Hypothalamus (tissue), 51 donors: ENCODE data around the gene PBX3.

Source experiments
- DNase-seq, 51 donors: peaks; one replicate each; lab custom pipeline; 2025; lab: John Stamatoyannopoulos, UW

The PBX3 gene

DNA sequence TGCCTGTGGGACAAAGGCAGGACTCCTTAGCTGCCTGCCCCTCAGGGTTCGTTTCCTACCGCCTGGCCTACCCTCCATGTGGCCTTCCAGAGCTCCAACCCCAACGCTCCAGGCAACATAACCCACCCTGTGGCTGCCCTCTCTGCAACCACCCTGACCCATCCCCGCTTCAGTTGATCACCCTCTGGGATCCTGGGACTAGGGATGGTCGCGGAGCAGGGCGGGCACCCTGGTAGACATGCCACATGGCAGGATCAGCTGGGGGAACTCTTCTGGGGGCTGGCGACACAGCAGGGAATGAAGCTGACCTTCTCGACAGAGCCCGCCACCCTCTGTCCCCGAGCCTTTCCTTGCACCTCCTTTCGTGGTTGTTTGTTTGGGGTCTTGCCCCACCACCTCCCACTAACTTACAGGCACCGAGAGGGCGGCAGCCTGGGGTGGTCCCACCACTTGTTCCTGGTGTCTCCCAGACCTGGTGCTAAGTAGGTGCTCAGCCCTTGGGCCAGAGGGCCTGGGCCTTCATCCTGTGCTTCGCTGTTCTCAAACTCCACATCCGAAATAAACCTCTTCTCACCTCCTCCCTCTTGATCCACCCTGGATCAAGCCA lies 243.1 kb downstream of the PBX3 start:
- no peak for DNase-seq

DNA sequence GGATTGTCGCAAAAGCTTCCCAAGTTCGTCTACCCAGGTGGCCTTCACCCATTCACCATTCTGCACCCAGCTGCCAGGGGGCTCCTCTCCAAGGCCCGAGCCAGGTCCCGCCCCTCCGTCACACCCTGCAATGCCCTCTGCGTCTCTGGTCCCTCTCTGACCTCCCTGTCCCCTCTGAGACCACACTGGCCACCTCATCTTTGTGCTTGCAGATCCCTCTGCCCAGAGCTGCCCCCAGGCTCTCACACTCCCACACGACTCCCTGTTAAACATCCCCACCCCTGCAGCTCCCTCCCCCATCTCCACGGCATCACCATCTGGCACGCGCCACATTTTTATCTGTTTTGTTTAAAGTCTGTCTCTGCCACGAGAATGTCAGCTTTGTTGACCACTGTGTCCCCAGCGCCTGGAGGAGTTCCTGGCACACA lies 243.6 kb downstream of the PBX3 start:
- no peak for DNase-seq

DNA sequence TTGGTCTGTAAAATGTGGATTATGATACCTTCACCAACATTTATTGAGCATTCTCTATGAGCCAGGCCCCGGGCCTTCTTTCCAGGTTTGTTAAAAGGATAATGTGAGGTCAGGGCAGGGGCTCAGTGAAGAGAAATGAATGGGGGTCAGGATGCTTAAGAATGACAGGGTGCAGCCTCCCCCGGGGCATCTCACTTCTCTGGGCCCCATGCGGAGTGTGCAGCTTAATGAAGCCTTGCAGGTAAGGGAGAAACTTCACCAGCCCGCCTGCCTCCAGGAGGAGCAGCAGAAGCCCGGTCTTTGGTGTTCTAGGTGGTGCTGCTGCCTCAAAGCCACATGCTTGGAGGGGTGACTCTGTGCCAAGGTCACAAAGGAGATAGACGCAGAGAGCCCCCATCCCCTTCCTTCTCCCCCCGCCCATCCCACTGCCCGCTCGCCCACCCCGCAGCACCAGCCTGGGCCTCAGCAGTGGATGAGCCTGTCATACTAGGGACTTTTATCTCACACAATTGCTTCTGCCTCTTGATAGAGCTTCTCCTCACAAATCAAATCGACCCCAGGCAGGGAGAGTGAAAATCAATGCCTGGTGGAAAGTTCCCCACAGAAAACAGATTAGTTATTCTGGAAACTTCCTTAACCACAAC lies 244.8 kb downstream of the PBX3 start:
- DNase-seq, result no peak

DNA sequence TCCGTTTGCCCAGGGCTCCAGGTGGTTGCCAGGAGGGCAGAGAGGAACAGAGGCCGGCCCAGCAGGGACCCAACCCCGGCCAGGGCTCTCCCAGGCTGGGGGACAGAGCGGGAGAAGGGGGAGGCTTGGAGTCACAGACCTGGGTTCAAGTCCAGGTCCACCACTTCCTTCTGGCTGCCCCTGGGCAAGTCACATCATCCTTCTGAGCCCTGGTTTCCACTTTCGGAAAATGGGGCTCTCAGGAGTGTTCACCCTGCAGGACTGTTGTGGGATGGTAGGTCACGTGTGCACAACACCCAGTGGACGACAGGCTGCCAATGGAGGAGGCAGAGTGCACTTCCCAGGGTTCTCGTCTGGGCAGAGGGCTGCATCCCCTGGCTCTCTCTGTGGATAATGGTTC lies 245.4 kb downstream of the PBX3 start:
- DNase-seq, result no peak

DNA sequence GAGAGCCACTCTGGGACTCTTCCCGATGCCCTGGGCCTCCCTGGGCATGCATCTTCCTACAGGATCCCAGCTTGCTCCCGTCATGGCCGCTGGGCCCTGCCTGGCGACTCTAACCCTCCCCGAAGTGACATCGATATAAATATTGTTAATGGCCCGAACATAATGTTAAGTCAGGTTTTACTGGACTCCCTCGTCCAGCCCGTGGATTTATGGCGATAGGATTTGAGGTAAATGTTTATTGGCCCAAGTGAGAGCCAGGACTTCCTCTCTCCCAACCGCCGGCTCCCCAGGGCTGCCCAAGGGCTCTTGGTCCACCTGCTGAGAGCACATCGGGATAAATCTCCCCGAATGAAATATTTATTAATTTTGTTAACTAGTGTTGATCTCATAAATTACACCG lies 246.3 kb downstream of the PBX3 start:
- no peak for DNase-seq

DNA sequence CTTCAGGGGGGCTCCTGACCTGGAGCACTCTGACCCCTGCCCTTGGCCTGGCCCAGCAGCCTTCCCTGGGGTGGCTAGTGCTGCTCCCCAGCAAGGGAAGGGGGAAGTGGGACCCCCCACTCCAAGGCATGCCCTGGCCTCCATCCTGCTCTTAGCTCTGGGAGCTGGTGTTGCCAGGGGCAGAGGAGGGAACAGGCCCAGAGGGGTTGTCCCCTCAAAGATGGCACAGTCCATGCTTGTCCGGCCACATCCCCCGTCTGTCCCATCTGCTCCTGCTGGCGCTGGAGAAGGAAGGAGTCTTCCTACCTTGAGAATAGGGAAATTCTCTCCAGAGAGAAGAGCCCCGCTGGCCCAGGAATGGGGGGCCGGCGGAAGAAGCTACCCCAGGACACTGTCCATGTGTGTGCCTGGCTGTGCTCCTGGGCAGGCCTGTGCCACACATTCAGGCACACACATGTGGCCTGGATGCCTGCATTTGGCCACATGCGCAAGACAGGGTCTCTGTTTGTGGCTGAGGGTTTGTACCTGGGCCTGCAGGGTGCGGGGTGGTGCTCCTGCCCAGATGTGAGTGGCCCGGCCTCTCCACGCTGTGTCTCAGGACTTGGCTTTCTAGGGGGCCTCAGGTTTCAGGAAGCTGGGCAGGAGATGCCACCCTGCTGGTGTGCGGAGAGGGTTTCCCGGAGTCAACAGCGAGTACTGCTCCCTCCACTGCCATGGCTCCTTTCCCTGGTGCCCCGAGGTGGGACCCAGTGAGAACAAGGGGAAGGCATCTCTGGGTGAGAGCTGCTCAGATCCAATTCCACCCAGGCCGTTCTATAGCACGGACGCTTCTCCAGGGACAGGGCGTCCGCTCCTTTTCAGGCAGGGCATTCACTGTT lies 247.1 kb downstream of the PBX3 start:
- no peak for DNase-seq

DNA sequence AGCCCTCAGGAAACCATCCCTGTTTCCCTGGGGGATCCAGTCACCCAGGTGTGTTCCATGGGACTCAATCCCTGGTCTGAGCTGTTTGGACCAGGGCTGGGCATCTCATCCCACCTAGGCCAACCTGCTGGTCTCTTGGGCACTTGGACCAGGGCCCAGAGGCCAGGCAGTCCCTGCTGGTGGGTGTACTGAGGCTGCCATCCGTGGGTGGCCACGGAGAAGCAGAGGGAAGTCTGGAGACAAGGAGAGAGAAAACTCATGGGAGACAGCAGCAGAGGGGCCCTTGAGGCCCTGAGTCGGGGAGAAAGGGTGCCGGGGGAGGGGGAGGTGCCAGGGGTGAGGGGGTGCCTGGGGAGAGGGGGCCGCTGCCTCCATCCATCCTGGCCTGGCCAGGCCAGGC lies 247.8 kb downstream of the PBX3 start:
- DNase-seq, result no peak

DNA sequence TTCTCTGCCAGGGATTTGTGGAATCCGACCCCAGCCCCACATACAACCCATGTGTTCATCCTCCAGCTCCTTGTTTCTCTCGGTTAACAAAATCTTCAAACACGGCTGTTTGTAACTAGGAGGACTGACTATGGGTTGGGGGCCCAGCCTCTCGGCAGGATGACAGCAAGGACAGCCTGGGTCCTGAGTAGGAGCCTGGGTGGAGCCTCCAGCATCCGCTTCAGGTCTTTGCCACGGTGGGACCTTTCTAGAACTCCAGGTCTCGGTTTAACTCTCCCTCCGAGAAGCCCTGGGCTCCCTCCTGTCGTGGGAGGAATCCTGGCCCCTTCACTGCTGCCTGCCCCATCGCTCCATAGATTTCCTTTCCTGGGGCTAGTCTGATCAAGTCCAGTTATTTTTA lies 248.5 kb downstream of the PBX3 start:
- DNase-seq, result no peak

DNA sequence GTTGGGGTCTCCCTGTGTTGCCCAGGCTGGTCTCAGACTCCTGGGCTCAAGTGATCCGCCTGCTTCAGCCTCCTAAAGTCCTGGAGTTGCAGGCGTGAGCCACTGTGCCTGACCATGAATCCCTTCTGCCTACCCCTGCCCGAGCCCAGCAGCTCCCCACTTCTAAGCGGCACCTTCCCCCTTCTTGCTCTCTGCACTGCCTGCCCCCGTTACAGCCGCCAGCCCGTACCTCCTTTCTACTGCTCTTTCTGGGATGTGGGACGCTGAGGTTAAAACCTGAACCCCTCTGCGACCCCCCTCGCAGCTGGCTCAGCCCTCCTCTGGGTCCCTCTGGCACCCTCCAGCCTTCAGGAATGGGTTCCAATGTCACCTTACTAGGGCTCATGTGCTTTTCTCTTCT lies 249.6 kb downstream of the PBX3 start:
- DNase-seq, result no peak

DNA sequence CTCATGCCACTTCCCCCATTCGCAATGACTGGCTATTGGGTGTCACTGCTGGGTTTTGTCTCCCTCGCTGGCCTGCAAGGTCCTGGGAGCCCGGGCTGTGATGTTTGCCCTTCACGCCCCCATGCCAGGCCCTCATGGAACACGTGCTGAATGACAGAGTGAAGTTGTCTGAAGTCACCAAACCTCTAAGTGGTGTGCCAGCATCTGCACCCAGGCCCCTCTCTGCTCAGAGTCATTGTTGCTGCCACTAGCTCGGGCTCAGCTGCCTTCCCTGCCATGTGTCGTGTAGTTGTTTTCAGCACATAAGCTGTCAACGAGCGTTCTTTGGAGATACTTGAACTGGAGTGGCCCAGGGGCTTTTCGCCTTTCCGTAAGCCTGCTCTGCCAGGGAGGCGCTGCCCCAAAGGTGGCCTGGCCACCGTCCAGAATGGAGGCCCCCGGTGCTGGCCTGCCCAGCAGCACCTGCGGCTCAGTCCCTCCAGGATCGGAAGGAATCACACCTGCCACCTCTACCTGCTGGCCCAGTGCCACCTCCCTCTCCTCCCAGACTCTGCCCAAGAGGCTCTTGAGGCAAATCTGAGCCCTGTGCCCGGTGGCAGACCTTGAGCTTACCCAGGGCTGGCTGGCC lies 250.1 kb downstream of the PBX3 start:
- no peak for DNase-seq

DNA sequence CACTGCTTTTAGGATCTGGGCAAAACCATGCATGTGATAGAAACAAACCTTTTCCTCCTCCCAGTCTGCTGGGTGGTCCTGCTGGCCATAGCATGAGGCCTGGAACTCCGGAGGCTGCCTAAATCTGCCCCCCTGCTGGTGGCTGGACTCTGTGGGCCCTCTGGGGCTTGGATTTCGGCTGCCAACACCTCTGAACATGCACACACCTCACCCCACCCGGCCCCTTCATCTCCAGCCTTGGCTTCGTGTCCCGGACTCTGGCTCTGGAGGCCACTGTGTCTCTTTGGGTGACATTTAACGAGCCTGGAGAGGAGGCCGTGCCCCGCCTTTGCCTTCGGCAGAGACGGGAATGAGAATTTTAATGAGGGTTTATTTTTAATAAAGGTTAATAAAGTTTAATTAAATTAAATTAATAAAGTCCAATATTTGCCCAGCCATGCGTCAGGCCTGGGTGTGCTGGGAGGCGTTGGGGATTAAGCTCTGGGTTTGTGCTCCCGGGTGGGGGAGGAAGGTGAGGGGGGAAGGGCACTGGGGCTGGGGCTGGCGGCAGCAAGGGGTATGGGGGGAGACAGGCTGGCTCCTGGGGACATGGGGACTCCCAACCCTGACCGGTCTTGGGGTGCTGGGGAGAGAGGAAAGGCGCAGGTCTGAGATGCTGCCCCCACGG lies 251.8 kb downstream of the PBX3 start:
- DNase-seq, result no peak

DNA sequence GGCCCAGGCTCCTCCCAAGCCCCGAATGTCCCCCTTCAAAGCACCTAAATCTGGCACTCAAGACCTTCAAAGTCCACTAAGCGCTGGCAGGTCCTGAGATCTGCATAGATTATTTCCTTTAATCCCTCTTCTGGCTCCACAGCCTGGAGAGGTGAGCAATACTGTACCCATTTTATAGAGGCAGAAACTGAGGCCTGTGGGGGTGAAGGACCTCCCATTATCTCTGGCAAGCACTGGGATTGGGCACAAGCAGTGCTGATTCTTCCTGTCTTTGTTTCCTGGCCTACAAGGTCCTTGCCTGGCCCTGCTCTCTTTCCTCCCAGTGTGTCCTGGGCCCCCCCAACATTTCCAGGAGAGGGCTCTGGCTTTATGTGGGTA lies 252.3 kb downstream of the PBX3 start:
- no peak for DNase-seq

DNA sequence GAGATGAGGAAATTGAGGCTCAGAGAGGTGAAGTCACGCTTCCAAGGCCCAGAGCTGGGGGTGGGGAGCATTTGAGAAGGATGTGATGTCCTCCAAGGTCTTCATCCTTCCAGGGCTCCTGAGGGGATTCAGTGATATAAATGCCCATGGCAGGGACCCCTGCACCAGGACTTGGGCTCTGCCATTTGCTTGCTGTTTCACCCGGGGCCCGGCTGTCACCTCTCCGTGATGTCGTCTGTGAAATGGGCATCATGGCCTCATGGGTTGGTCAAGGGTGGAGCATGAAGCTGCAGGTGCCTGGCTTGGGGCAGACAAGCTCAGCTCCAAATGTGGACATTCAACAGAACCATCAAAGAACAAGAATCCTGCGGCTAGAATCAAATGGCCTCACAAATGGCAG lies 253.1 kb downstream of the PBX3 start:
- no peak for DNase-seq

DNA sequence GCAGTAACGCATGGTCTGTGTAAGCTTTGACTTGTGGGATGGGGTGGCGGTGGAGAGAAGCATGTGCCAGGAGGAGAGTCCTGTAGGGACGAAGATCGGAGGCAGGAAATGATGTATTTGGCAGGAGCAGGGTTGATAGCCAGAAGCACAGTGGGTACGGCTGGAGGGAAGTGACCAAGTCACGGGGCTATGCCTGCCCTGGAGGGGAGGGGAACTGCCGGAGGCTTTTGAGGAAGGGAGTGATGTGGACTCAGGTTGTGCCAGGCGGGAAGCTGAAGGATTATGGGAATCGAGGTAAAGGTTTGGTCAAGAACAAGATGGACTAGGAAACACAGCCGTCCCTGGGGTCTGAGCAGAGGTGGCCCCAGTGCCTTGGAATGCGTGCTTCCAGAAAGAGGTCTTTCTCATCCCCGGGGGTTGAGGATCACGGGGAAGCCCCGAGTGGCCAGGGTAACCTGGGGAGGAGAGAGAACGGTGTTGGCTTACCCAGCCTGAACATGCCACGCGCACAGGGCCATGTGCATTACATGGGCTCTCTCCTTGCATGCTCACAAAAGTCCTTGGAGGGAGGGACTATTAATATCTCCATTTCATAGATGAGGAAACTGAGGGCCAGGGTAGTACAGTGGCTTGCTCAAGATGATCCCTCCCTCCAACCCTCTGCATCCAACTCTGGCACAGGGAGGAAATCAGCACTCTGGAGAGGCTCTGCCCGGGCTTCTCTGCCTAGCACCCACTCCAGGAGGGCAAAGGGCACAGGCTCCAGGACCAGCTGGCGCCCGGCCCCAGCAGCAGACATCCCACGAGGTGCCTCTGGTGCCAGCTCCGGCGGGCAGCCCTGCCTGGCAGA lies 253.8 kb downstream of the PBX3 start:
- no peak for DNase-seq

DNA sequence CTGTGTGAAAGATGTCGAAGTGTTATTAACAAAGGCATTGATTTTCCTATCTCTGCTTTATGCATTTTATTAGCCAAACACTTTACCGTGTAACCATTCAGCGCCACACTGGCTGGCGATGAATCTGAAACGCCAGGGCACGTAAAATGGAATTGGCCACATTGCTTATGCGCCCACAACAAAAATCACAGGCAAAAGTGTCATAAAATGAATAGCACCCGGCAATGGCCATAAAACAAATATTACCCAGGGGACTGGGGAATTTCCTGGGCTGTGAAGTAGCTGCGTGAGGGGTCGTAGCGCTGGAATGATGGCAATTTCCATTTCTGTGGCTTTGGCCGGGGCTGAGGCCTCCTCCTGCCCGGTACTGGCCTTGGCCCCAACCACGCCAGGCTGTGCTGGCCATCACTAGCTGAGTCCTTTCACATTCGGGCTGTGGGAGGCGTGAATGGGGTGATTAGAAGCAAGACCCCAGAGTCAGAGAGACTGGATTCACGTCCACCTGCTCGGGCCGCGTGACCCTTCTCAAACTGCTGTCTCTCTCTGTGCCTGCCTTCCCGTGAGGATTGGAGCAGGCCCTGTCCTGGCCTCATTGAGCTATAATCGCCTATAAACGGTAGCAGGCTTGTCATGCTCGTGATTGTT lies 254.5 kb downstream of the PBX3 start:
- DNase-seq, result no peak

DNA sequence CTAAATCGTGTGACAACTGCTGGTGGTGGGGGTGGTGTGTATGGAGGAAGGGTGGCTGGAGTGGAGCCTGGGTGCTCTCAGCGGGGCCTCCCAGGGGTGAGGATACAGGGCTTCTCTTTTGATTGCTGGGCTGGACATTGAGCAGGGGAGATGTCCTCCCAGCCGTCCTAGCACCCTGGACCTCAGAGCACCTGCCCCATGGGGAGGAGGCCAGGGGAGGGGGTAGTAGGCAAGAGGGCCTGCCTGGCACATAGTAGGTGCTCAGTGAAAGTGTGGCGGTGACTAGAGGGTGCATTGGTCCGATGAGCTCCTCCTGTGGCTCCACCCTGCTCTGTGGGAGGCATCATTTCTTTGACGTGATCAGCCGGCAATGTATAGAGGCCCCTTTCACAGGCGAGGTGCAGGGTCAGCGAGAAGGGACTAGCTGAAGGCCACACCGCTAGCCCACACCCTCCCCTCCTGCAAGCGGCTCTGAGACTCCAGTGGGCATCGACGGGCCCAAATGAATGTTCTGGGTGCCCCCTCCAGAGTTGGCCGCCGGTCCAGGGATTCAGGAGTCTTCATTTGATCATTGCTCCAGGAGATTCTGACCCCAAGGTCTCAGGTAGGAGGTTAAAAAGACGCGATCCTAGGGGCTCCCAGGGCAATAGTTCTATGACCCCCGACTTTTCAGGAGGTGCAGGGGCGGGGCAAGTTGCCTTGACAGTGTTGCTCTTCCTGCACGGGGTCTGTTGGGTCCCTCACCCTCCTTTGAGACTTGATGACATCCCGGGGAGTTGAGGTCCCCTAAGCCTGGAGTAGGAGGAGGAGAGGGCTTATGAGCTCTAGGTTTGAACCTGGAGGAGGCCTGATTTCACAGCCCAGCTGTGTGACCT lies 255.5 kb downstream of the PBX3 start:
- no peak for DNase-seq

DNA sequence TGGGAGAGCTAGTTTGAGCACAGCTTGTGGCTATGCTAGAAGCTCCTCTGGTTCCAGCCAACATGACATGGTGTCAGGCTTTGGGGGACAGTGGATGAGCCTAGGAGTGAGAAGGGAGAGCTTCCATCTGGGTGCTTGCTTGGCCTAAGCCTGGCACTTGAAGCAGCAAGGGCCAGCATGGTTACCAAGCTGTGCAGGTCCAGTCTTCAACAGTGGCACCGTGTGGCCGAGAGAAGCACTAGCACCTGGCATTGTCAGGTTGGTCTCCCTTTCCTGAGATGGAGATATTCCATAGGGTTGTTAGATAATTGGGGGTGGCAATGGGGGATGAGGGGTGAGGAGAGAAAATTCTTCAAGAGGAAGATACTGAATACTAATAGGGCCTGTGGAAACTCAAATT lies 261.9 kb downstream of the PBX3 start:
- no peak for DNase-seq

DNA sequence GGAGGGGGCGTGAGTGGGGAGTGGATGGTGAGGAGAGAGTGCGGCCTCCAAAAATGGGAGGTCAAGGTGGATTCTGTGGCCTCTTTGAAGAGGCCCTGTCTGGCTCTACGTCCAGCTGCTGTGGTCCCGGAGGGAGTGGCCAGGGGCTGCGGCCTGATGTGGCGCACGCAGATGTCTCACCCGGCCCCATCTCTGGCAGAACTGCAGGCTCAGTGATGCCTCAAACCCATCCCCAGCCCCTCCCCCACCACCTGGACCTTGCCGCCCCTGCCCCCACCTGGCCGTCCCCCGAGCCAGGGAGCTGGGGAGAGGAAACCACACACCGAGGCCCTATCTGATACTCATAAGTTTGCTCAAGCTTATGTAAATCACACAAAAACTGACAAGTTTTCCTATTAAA lies 267.6 kb downstream of the PBX3 start:
- no peak for DNase-seq

DNA sequence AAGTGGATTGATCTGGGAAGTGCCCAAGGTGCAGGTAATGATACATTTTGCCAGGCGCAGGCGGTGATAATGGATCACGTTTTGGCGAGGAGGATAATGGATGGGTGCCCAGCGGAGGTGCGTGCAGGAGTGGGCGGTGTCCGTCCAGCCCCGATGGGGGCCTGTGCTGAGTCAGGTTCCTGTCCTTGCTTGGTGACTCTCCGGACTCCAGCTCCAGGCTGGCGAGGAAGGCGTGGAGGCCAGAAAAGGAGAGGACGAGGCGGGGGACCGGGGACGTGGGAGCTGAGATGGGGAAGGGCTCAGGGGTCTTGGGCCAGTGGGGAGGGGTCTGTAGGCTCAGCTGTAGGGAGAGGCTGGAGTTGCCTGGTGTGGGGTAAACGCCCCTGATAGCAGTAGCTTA lies 268.3 kb downstream of the PBX3 start:
- DNase-seq, result no peak
